HG03097 (cell line): ENCODE data around the gene NRL.
"Not testable (repeated sequence)": the region's sequence is repeated elsewhere in the genome, so short reads cannot be mapped to it uniquely, and the experiment has no call there.

Source experiments
- ATAC-seq: cut with Tn5 transposase; IDR thresholded peaks from one replicate; pipeline ENCODE4 v1.9.1; 2021; ENCODE audit not compliant: unreplicated experiment, low FRiP score

The NRL gene

GRCh38 chr14:24031331-24031730 lies 83.4 kb downstream of the NRL start:
- not testable (repeated sequence) for ATAC-seq

- not testable (repeated sequence) for ATAC-seq
Observed at GRCh38 chr14:24029687-24030086, 85.1 kb downstream of the NRL start.
